HepG2 (cell line): ENCODE data around the gene NLRP14. TPM values are rescaled to one million over a fixed set of nuclear protein-coding genes. Genes with fewer than 3 reads are reported as not detected.

Source experiments
- ARID5B ChIP-seq: IDR thresholded peaks from 2 replicates; pipeline ENCODE4 v1.4.0; 2020; ENCODE audit warnings: mild to moderate bottlenecking, missing genetic modification reagents
- DR1 ChIP-seq: sonication (generic); formaldehyde crosslinking; IDR thresholded peaks from 2 replicates; pipeline ENCODE4 v1.8.0; 2021; ENCODE audit warnings: mild to moderate bottlenecking, missing genetic modification reagents, inconsistent platforms
- HNRNPUL1 ChIP-seq: fragments of 200-400 bp; formaldehyde crosslinking; IDR thresholded peaks from 2 replicates; pipeline ENCODE4 v1.6.1; 2017; ENCODE audit warnings: low read depth, mild to moderate bottlenecking, low read length, moderate library complexity
- KMT2A ChIP-seq: sonication (generic); formaldehyde crosslinking; IDR thresholded peaks from 2 replicates; pipeline ENCODE4 v1.4.0; 2020; ENCODE audit warnings: missing genetic modification reagents
- MXD3 ChIP-seq: IDR thresholded peaks from 2 replicates; pipeline ENCODE4 v1.6.1; 2016; ENCODE audit warnings: mild to moderate bottlenecking, missing biosample characterization, missing genetic modification reagents
- PBX3 ChIP-seq: sonication (generic); formaldehyde crosslinking; IDR thresholded peaks from 2 replicates; pipeline ENCODE4 v1.8.1; 2023; ENCODE audit warnings: missing genetic modification reagents, inconsistent platforms, borderline replicate concordance
- PHF8 ChIP-seq: sonication (generic); formaldehyde crosslinking; IDR thresholded peaks from 2 replicates; pipeline ENCODE4 v1.5.0; 2020; ENCODE audit warnings: missing genetic modification reagents
- THAP9 ChIP-seq: sonication (generic); formaldehyde crosslinking; IDR thresholded peaks from 2 replicates; pipeline ENCODE4; 2020; ENCODE audit warnings: missing genetic modification reagents, mild to moderate bottlenecking, borderline replicate concordance
- YY1 ChIP-seq: IDR thresholded peaks from 2 replicates; pipeline ENCODE4 v1.6.1; 2011; ENCODE audit warnings: low read length, low read depth, moderate library complexity, mild to moderate bottlenecking; ENCODE audit not compliant: insufficient read depth, insufficient replicate concordance
- ZBTB21 ChIP-seq: sonication (generic); formaldehyde crosslinking; IDR thresholded peaks from 2 replicates; pipeline ENCODE4 v1.4.0; 2020; ENCODE audit warnings: missing genetic modification reagents
- ZFP91 ChIP-seq: sonication (generic); formaldehyde crosslinking; IDR thresholded peaks from 2 replicates; pipeline ENCODE4 v1.9.0; 2022; ENCODE audit warnings: missing genetic modification reagents, mild to moderate bottlenecking, borderline replicate concordance
- ZNF205 ChIP-seq: IDR thresholded peaks from 2 replicates; pipeline ENCODE4 v1.6.1; 2018; ENCODE audit warnings: missing biosample characterization, missing genetic modification reagents
- ZNF597 ChIP-seq: sonication (generic); formaldehyde crosslinking; IDR thresholded peaks from 2 replicates; pipeline ENCODE4 v1.5.0; 2020; ENCODE audit warnings: missing genetic modification reagents
- ZNF670 ChIP-seq: sonication (generic); formaldehyde crosslinking; IDR thresholded peaks from 2 replicates; pipeline ENCODE4 v1.8.0; 2022; ENCODE audit warnings: mild to moderate bottlenecking, missing genetic modification reagents, borderline replicate concordance
- ZNF724P ChIP-seq: sonication (generic); formaldehyde crosslinking; IDR thresholded peaks from 2 replicates; pipeline ENCODE4 v1.8.0; 2022; ENCODE audit warnings: missing genetic modification reagents, borderline replicate concordance
- ZNF816 ChIP-seq: sonication (generic); formaldehyde crosslinking; IDR thresholded peaks from 2 replicates; pipeline ENCODE4 v1.8.0; 2022; ENCODE audit warnings: missing genetic modification reagents, mild to moderate bottlenecking, borderline replicate concordance
- polyA plus RNA-seq, 8 experiments: library from polyadenylated mRNA; depleted of rRNA in 3 of 8; stranded (reverse) in 7 of 8; unstranded in 1 of 8; fragments of >200 nt; fragmentation: Illumina TruSeq in 4 of 8; extraction: Trizol in 4 of 8; gene quantifications; 2 replicates each; pipeline versions ENCODE4 v1.2.1 to v1.2.3, GENCODE V29; 2011 to 2016; ENCODE audit warnings: low read depth in 4 of 8, missing spikeins in 1 of 8, mixed read lengths in 1 of 8; ENCODE audit not compliant: insufficient read depth in 1 of 8
- total RNA-seq, 5 experiments: library from RNA; depleted of rRNA; stranded (reverse); fragments of >200 nt; fragmentation: Illumina TruSeq; extraction: Trizol; gene quantifications; 2 replicates each; pipeline ENCODE4 v1.2.3, GENCODE V29; 2016; ENCODE audit warnings: low read depth in 1 of 5

Gene NLRP14
- total and polyA plus RNA-seq, 2 of the 13 experiments (the other 11 are each of a cell fraction or from before 2014, with no cell fraction given), result not detected

- TF ChIP-seq PBX3 (CRISPR knock-in tag) (peak; percentile 68; the same call in 1 of the 2 replicates), KMT2A (CRISPR knock-in tag) (peak; percentile 55; the same call in 1 of the 2 replicates), ZNF597 (CRISPR knock-in tag) (no peak), ZBTB21 (CRISPR knock-in tag) (no peak), PHF8 (peak; percentile 75; the same call in 1 of the 2 replicates), ZNF724P (CRISPR knock-in tag) (peak; percentile 33; the same call in 1 of the 2 replicates), ZNF670 (CRISPR knock-in tag) (peak; percentile 72), ZNF816 (CRISPR knock-in tag) (0 out of 2 replicates have a peak, but pooled peaks have one; percentile 40), ARID5B (CRISPR knock-in tag) (peak; percentile 41; the same call in 1 of the 2 replicates), HNRNPUL1 (no peak), ZNF205 (CRISPR knock-in tag) (0 out of 2 replicates have a peak, but pooled peaks have one; percentile 23), DR1 (peak; percentile 25; the same call in 1 of the 2 replicates), THAP9 (CRISPR knock-in tag) (no peak), YY1 (peak; percentile 88), MXD3 (no peak), ZFP91 (peak; percentile 31; the same call in 1 of the 2 replicates)
Measured at GRCh38 chr11:7020183-7020917, at the start of gene NLRP14, which contains the start of gene ZNF214 (continued).
